Liver (tissue), 9 donors: ENCODE results near the gene ANKRD44. TPM values are rescaled to one million over a fixed set of nuclear protein-coding genes. Genes with fewer than 3 reads are reported as not detected.

Source experiments
- DNase-seq: peaks from one replicate; pipeline ENCODE4 v3.0.0-alpha.2; 2017; ENCODE audit warnings: low spot score
- H3K27ac ChIP-seq, 2 donors: one replicate each; pipeline ENCODE4 v1.7.0; 2013; ENCODE audit warnings: inconsistent platforms in 2 of 2, low read length in 2 of 2, control low read depth in 1 of 2, low read depth in 1 of 2, mild to moderate bottlenecking in 1 of 2
- H3K27me3 ChIP-seq, 4 donors: one replicate each; pipeline versions ENCODE4 v1.6.1 to v1.7.0; 2013; ENCODE audit warnings: low read length in 3 of 4, inconsistent platforms in 1 of 4, mild to moderate bottlenecking in 1 of 4, moderate library complexity in 1 of 4; ENCODE audit not compliant: control insufficient read depth in 4 of 4, insufficient read depth in 4 of 4
- H3K36me3 ChIP-seq, 4 donors: one replicate each; pipeline versions ENCODE4 v1.6.1 to v1.7.0; 2013; ENCODE audit warnings: low read length in 3 of 4, mild to moderate bottlenecking in 3 of 4, low read depth in 1 of 4, moderate library complexity in 1 of 4; ENCODE audit not compliant: control insufficient read depth in 4 of 4, insufficient read depth in 3 of 4
- H3K4me1 ChIP-seq, 4 donors: one replicate each; pipeline versions ENCODE4 v1.6.1 to v1.7.0; 2013; ENCODE audit warnings: low read length in 3 of 4, mild to moderate bottlenecking in 3 of 4, moderate library complexity in 1 of 4; ENCODE audit not compliant: control insufficient read depth in 4 of 4, insufficient read depth in 4 of 4
- H3K4me3 ChIP-seq, 3 donors: one replicate each; pipeline versions ENCODE4 v1.6.1 to v1.7.0; 2013; ENCODE audit warnings: low read length in 3 of 3, control low read depth in 1 of 3, low read depth in 1 of 3, mild to moderate bottlenecking in 1 of 3
- H3K9ac ChIP-seq, 2 donors: one replicate each; pipeline ENCODE4 v1.7.0; 2013; ENCODE audit warnings: low read length in 2 of 2, mild to moderate bottlenecking in 2 of 2, moderate library complexity in 2 of 2, control low read depth in 1 of 2, low read depth in 1 of 2
- H3K9me3 ChIP-seq, 4 donors: one replicate each; pipeline versions ENCODE4 v1.6.1 to v1.7.0; 2013; ENCODE audit warnings: low read length in 3 of 4; ENCODE audit not compliant: control insufficient read depth in 4 of 4
- ATF3 ChIP-seq: IDR thresholded peaks from 2 replicates; pipeline ENCODE4 v1.6.1; 2016; ENCODE audit warnings: antibody characterized with exemption
- CTCF ChIP-seq: fragments of 150-350 bp; IDR thresholded peaks from 2 replicates; pipeline ENCODE4 v1.5.1; 2017; ENCODE audit warnings: improper control_type of control experiment, low read depth, low read length; ENCODE audit not compliant: missing input control
- EGR1 ChIP-seq, 2 donors: IDR thresholded peaks; 2 replicates each; pipeline ENCODE4 v1.6.1; 2016 to 2018; ENCODE audit warnings: antibody characterized with exemption in 2 of 2, low read depth in 2 of 2
- FOXA1 ChIP-seq: IDR thresholded peaks from 2 replicates; pipeline ENCODE4 v1.6.1; 2016; ENCODE audit warnings: antibody characterized with exemption
- FOXA2 ChIP-seq: IDR thresholded peaks from 2 replicates; pipeline ENCODE4 v1.6.1; 2016; ENCODE audit warnings: antibody characterized with exemption
- GABPA ChIP-seq, 2 donors: IDR thresholded peaks in 1 of 2; conservative IDR thresholded peaks in 1 of 2; 2 replicates each; pipeline ENCODE4 v1.6.1; 2016; ENCODE audit warnings: antibody characterized with exemption in 2 of 2, mild to moderate bottlenecking in 1 of 2, moderate library complexity in 1 of 2
- HNF4G ChIP-seq: IDR thresholded peaks from 2 replicates; pipeline ENCODE4 v1.6.1; 2016; ENCODE audit warnings: antibody characterized with exemption
- MAX ChIP-seq: IDR thresholded peaks from 2 replicates; pipeline ENCODE4 v1.6.1; 2016; ENCODE audit warnings: antibody characterized with exemption
- NR2F2 ChIP-seq: IDR thresholded peaks from 2 replicates; pipeline ENCODE4 v1.6.1; 2016; ENCODE audit warnings: antibody characterized with exemption
- RAD21 ChIP-seq, 2 donors: IDR thresholded peaks; 2 replicates each; pipeline ENCODE4 v1.6.1; 2016; ENCODE audit warnings: antibody characterized with exemption in 2 of 2, mild to moderate bottlenecking in 2 of 2
- REST ChIP-seq: IDR thresholded peaks from 2 replicates; pipeline ENCODE4 v1.6.1; 2016; ENCODE audit warnings: antibody characterized with exemption, mild to moderate bottlenecking
- RXRA ChIP-seq, 2 donors: IDR thresholded peaks; 2 replicates each; pipeline ENCODE4 v1.6.1; 2017 to 2018; ENCODE audit warnings: antibody characterized with exemption in 2 of 2, mild to moderate bottlenecking in 1 of 2
- SP1 ChIP-seq: IDR thresholded peaks from 2 replicates; pipeline ENCODE4 v1.6.1; 2018; ENCODE audit warnings: antibody characterized with exemption, mild to moderate bottlenecking
- TAF1 ChIP-seq: conservative IDR thresholded peaks from 2 replicates; pipeline ENCODE4 v1.6.1; 2016; ENCODE audit warnings: antibody characterized with exemption, mild to moderate bottlenecking
- YY1 ChIP-seq: IDR thresholded peaks from 2 replicates; pipeline ENCODE4 v1.6.1; 2016; ENCODE audit warnings: antibody characterized with exemption, mild to moderate bottlenecking
- ZBTB33 ChIP-seq: IDR thresholded peaks from 2 replicates; pipeline ENCODE4 v1.6.1; 2016; ENCODE audit warnings: antibody characterized with exemption
- WGBS: extraction: QIAGEN DNeasy Blood & Tissue Kit; methylation state at CpG from one replicate; pipeline ENCODE4 v1.1.7; 2013; 5-methylcytosine and 5-hydroxymethylcytosine counted together
- polyA plus RNA-seq, 2 donors: library from polyadenylated mRNA; stranded (reverse) in 1 of 2; unstranded in 1 of 2; fragments of 200-250 nt in 1 of 2; fragments of >200 nt in 1 of 2; fragmentation: Nextera tagmentation in 1 of 2; extraction: Ambion mirVana in 1 of 2; gene quantifications; one replicate each; pipeline versions ENCODE4 v1.2.1 to v1.2.3, GENCODE V29; 2013 to 2015
- total RNA-seq, 2 donors: library from RNA; depleted of rRNA; stranded (reverse); fragments of >200 nt; gene quantifications; one replicate each; pipeline ENCODE4 v1.2.3, GENCODE V29; 2014
- donor health status: healthy.
- donor health status: healthy.
- donor health status: healthy.
- donor health status: healthy.
- donor health status: healthy.

Gene ANKRD44
- total and polyA plus RNA-seq, 4 donors = 3.8 to 18.2 (median 6.8) TPM

GRCh38 chr2:197310987-197311420, 424 bp upstream of the ANKRD44 start:
- Histone ChIP-seq H3K27ac (peak overlapping the region; percentile 19 to 62), H3K9me3 (no peaks in the 10 kb centered on the region), H3K9ac (peak overlapping the region; percentile 12 to 71), H3K4me3 (peak overlapping the region; percentile 30 to 95 (median 57)), H3K4me1 (peaks cover 0 to 2% (median 0%) of the 10 kb centered on the region in 4 donors), H3K36me3 (no peaks in the 10 kb centered on the region), H3K27me3 (no peaks in the 10 kb centered on the region)
- TF ChIP-seq NR2F2 = no peak
- no peak for TF ChIP-seq RAD21 (IDR thresholded peaks at IDR 0.05)
- TF ChIP-seq CTCF = no peak
- TF ChIP-seq REST = no peak
- no peak for TF ChIP-seq ATF3
- no peak for TF ChIP-seq FOXA1
- TF ChIP-seq HNF4G = no peak
- TF ChIP-seq GABPA (IDR thresholded peaks at IDR 0.05 in 1 of 2, conservative IDR thresholded peaks at IDR 0.05 in 1 of 2) = no peak
- TF ChIP-seq ZBTB33 = no peak
- TF ChIP-seq FOXA2 = no peak
- no peak for TF ChIP-seq YY1
- no peak for TF ChIP-seq EGR1 (IDR thresholded peaks at IDR 0.05; ENCODE audit: low read depth in 2 of 2)
- peak; percentile 34 for DNase-seq
- WGBS = 2% methylated on average over 22 of the region's 22 CpGs

- no peak for TF ChIP-seq GABPA (IDR thresholded peaks at IDR 0.05 in 1 of 2, conservative IDR thresholded peaks at IDR 0.05 in 1 of 2)
- peak in 1 of 2 donors; percentile 42 for TF ChIP-seq RAD21 (IDR thresholded peaks at IDR 0.05)
- no peak for TF ChIP-seq RXRA (IDR thresholded peaks at IDR 0.05)
- no peak for TF ChIP-seq MAX
- no peak for TF ChIP-seq TAF1
- no peak for TF ChIP-seq NR2F2
- no peak for TF ChIP-seq ATF3
- no peak for TF ChIP-seq SP1
- H3K27me3 ChIP-seq = no peaks in the 10 kb centered on the region
- H3K27ac ChIP-seq = peak overlapping the region; percentile 86 to 92
- H3K9ac ChIP-seq = peak overlapping the region; percentile 73 to 90
- H3K36me3 ChIP-seq = no peaks in the 10 kb centered on the region
- peak; percentile 37 for DNase-seq
- peaks cover 0 to 2% (median 0%) of the 10 kb centered on the region in 4 donors for H3K4me1 ChIP-seq
- H3K4me3 ChIP-seq = peak overlapping the region; percentile 74 to 95 (median 93)
- no peaks in the 10 kb centered on the region for H3K9me3 ChIP-seq
- 11% methylated on average over 30 of the region's 30 CpGs for WGBS
Measured at GRCh38 chr2:197309691-197310231, 819 bp downstream of the ANKRD44 start.
